Lower leg skin (tissue), 3 donors: ENCODE data around the gene LIN54.
"Not testable (repeated sequence)": the region's sequence is repeated elsewhere in the genome, so short reads cannot be mapped to it uniquely, and the experiment has no call there.

Experiments
- CTCF ChIP-seq, 3 donors: fragments of 450-650 bp; IDR thresholded peaks; one replicate each; pipeline ENCODE4 v1.5.1; 2016; ENCODE audit warnings: antibody characterized with exemption in 3 of 3, mild to moderate bottlenecking in 3 of 3, moderate library complexity in 2 of 3
- POLR2A ChIP-seq, 2 donors: fragments of 450-650 bp; IDR thresholded peaks; one replicate each; pipeline ENCODE4 v1.6.1; 2016 to 2017; ENCODE audit warnings: antibody characterized with exemption in 2 of 2, mild to moderate bottlenecking in 1 of 2, moderate library complexity in 1 of 2

- TF ChIP-seq CTCF, POLR2A (IDR thresholded peaks at IDR 0.05): not testable (repeated sequence)
Observed at GRCh38 chr4:83003044-83003791, 7.4 kb downstream of the LIN54 start.
